Aorta (tissue), 5 donors: ENCODE results near the gene MAJIN. TPM values are rescaled to one million over a fixed set of nuclear protein-coding genes. Genes with fewer than 3 reads are reported as not detected.

Experiments
- ATAC-seq: fragments of 200-7000 bp; cut with Tn5 transposase; one replicate; pipeline ENCODE4 v1.9.1; 2022; ENCODE audit warnings: moderate library complexity; ENCODE audit not compliant: low FRiP score
- DNase-seq, 2 donors: peaks; one replicate each; pipeline ENCODE4 v3.0.0-alpha.2; 2020
- H3K27ac ChIP-seq, 2 donors: one replicate each; pipeline ENCODE4 v1.5.1; 2013; ENCODE audit warnings: low read length in 2 of 2, mild to moderate bottlenecking in 2 of 2, moderate library complexity in 2 of 2, control low read depth in 1 of 2, inconsistent platforms in 1 of 2, low read depth in 1 of 2
- H3K27me3 ChIP-seq, 2 donors: one replicate each; pipeline ENCODE4 v1.6.1; 2013; ENCODE audit warnings: control low read depth in 1 of 2, low read length in 1 of 2, mild to moderate bottlenecking in 1 of 2, moderate library complexity in 1 of 2; ENCODE audit not compliant: insufficient read depth in 2 of 2, control insufficient read depth in 1 of 2
- H3K36me3 ChIP-seq, 2 donors: one replicate each; pipeline ENCODE4 v1.6.1; 2013; ENCODE audit warnings: control low read depth in 1 of 2, low read length in 1 of 2, mild to moderate bottlenecking in 1 of 2; ENCODE audit not compliant: insufficient read depth in 2 of 2, control insufficient read depth in 1 of 2
- H3K4me1 ChIP-seq, 2 donors: one replicate each; pipeline ENCODE4 v1.6.1; 2013; ENCODE audit warnings: low read length in 2 of 2, control low read depth in 1 of 2, mild to moderate bottlenecking in 1 of 2, moderate library complexity in 1 of 2; ENCODE audit not compliant: insufficient read depth in 2 of 2, control insufficient read depth in 1 of 2
- H3K4me3 ChIP-seq, 2 donors: one replicate each; pipeline ENCODE4 v1.5.1; 2013; ENCODE audit warnings: low read length in 2 of 2, control low read depth in 1 of 2, mild to moderate bottlenecking in 1 of 2
- H3K9me3 ChIP-seq: one replicate; pipeline ENCODE4 v1.6.1; 2013; ENCODE audit warnings: mild to moderate bottlenecking, low read length; ENCODE audit not compliant: control insufficient read depth
- WGBS, 2 donors: extraction: QIAGEN DNeasy Blood & Tissue Kit; methylation state at CpG; one replicate each; pipeline ENCODE4 v1.1.7; 2013; 5-methylcytosine and 5-hydroxymethylcytosine counted together
- intact Hi-C, 2 donors: fragments of 100-400 bp; cut with DNase I; formaldehyde crosslinking; loops; one replicate each; pipeline versions ENCODE4 v1.14.2 to v1.15.0; 2022
- polyA plus RNA-seq, 2 donors: library from polyadenylated mRNA; stranded (reverse); fragments of 200-250 nt; gene quantifications; one replicate each; pipeline ENCODE4 v1.2.3, GENCODE V29; 2013
- total RNA-seq, 2 donors: library from RNA; stranded (reverse); fragmentation: NEBNext Ultra II Directional; extraction: Animal tissue kit (Norgen Biotek cat#: 25700); gene quantifications; one replicate each; pipeline ENCODE4 v1.2.1, GENCODE V29; 2021
- donor health status: healthy with polysubstance abuse.
- donor health status: Bipolar disorder and iron deficiency.
- donor health status: DM: no; HTN: no; CAD: no.
- donor health status: DM: no; HTN: no; CAD: no.
- donor health status: DM: yes; HTN: yes; CAD: no.

The MAJIN gene
- total and polyA plus RNA-seq, 4 donors: not detected

- intact Hi-C loops: no loop called here
- no peak overlapping the region for H3K4me3 ChIP-seq
- 94 to 96% methylated on average over 7 of the region's 7 CpGs for WGBS, 2 donors
- H3K27me3 ChIP-seq: no peaks in the 10 kb centered on the region
- peak in 1 of 2 donors; percentile 62 for DNase-seq
- no peaks in the 10 kb centered on the region for H3K9me3 ChIP-seq
- no peak overlapping the region for H3K27ac ChIP-seq
- H3K36me3 ChIP-seq: peaks cover 0 to 12% of the 10 kb centered on the region in 2 donors
- ATAC-seq: no peak
- no peaks in the 10 kb centered on the region for H3K4me1 ChIP-seq
These were observed 40.6 kb downstream of the MAJIN start for GRCh38 chr11:64931290-64931689.

DNA sequence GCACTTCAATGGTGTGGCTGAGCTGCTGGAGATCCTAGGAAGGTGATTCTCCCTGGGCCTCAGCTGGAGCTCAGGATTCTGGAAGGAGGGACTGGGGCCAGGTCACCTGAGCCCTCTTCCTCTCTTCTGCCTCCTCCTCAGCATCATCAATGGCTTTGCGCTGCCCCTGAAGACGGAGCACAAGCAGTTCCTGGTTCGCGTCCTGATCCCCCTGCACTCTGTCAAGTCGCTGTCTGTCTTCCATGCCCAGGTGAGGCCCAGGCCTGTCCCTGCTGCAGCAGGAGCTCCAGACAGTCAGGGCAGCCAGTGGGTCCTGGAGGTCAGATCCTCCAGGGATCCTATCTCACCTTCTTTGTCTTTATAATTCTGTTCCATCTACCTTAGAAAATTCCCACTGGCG lies 41.6 kb downstream of the MAJIN start:
- WGBS, 2 donors: 94 to 95% methylated on average over 6 of the region's 6 CpGs
- ATAC-seq (no peak), DNase-seq (no peak)
- intact Hi-C loops: no loop called here
- Histone ChIP-seq H3K4me1 (no peaks in the 10 kb centered on the region), H3K36me3 (peaks cover 0 to 12% of the 10 kb centered on the region in 2 donors), H3K9me3 (no peaks in the 10 kb centered on the region), H3K4me3 (no peak overlapping the region), H3K27me3 (no peaks in the 10 kb centered on the region), H3K27ac (no peak overlapping the region)

DNA sequence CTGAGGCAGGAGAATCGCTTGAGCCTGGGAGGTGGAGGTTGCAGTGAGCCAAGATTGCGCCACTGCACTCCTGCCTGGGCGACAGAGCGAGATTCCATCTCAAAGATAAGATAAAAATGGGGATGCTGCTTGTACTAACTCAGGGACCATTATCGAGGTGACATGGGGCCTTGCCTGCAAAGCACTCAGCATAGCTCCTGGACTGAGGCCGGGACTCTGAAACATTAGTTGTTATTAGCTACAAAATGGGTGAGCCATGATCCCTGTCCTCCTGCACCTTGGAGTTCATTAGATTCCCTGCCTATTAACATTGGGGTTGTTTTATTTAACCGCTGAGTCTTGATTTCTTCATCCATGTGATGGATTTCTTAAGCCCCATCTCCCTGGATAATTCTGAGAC lies 42.3 kb downstream of the MAJIN start:
- ATAC-seq (no peak), DNase-seq (no peak)
- 93% methylated on average over 7 of the region's 7 CpGs for WGBS, 2 donors
- intact Hi-C loops: loop anchor here in 1 of 2 donors (5.0 kb wide), 1 partner anchor 68 kb away; the partner anchor contains the start of gene BATF2
- Histone ChIP-seq H3K36me3 (peaks cover 0 to 12% of the 10 kb centered on the region in 2 donors), H3K4me1 (no peaks in the 10 kb centered on the region), H3K27ac (no peak overlapping the region), H3K27me3 (no peaks in the 10 kb centered on the region), H3K4me3 (no peak overlapping the region), H3K9me3 (no peaks in the 10 kb centered on the region)

- H3K27ac ChIP-seq: no peak overlapping the region
- DNase-seq (no peak), ATAC-seq (no peak)
- intact Hi-C loops: loop anchor here in 1 of 2 donors (5.0 kb wide), 1 partner anchor 68 kb away; the partner anchor contains the start of gene BATF2
- WGBS, 2 donors: 86 to 97% methylated on average over 2 of the region's 2 CpGs
- H3K4me1 ChIP-seq: no peaks in the 10 kb centered on the region
- H3K9me3 ChIP-seq: no peaks in the 10 kb centered on the region
- H3K27me3 ChIP-seq: no peaks in the 10 kb centered on the region
- no peak overlapping the region for H3K4me3 ChIP-seq
- H3K36me3 ChIP-seq: peaks cover 0 to 12% of the 10 kb centered on the region in 2 donors
These were observed 43.0 kb downstream of the MAJIN start for GRCh38 chr11:64928957-64929356.

DNA sequence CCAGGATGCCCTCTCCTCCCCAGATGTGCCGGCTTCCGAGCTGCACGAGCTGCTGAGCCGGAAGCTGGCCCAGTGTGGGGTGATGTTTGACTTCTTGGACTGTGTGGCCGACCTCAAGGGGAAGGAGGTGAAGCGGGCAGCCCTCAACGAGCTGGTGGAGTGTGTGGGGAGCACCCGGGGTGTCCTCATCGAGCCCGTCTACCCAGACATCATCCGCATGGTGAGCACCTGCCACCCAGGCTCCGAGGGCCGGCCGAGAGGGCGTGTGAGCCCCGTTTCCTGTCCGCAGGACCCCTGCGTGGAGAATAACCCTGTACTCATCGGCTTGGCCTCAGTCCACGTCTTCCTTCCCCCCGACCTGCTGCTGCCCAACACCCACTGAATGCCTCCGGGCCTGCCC lies 45.2 kb downstream of the MAJIN start:
- no peaks in the 10 kb centered on the region for H3K27me3 ChIP-seq
- H3K9me3 ChIP-seq: no peaks in the 10 kb centered on the region
- no peak overlapping the region for H3K4me3 ChIP-seq
- no peak for ATAC-seq
- DNase-seq: peak in 1 of 2 donors; percentile 40
- H3K36me3 ChIP-seq: peaks cover 0 to 3% of the 10 kb centered on the region in 2 donors
- no peak overlapping the region for H3K27ac ChIP-seq
- WGBS, 2 donors: 85 to 87% methylated on average over 22 of the region's 22 CpGs
- intact Hi-C loops: loop anchor here in 1 of 2 donors (5.0 kb wide), 1 partner anchor 71 kb away; the partner anchor contains the start of gene BATF2
- H3K4me1 ChIP-seq: no peaks in the 10 kb centered on the region

GRCh38 chr11:64925536-64926436 lies 46.1 kb downstream of the MAJIN start:
- no peak for ATAC-seq
- H3K27me3 ChIP-seq: no peaks in the 10 kb centered on the region
- intact Hi-C loops: loop anchor here in 1 of 2 donors (5.0 kb wide), 1 partner anchor 72 kb away; the partner anchor contains the start of gene BATF2
- peak overlapping the region; percentile 58 to 63 for H3K4me3 ChIP-seq
- H3K36me3 ChIP-seq: peaks cover 0 to 3% of the 10 kb centered on the region in 2 donors
- H3K27ac ChIP-seq: no peak overlapping the region
- WGBS, 2 donors: 49 to 56% methylated on average over 12 to 24 of the region's 24 CpGs
- peak; percentile 51 to 78 for DNase-seq
- no peaks in the 10 kb centered on the region for H3K4me1 ChIP-seq
- H3K9me3 ChIP-seq: no peaks in the 10 kb centered on the region

DNA sequence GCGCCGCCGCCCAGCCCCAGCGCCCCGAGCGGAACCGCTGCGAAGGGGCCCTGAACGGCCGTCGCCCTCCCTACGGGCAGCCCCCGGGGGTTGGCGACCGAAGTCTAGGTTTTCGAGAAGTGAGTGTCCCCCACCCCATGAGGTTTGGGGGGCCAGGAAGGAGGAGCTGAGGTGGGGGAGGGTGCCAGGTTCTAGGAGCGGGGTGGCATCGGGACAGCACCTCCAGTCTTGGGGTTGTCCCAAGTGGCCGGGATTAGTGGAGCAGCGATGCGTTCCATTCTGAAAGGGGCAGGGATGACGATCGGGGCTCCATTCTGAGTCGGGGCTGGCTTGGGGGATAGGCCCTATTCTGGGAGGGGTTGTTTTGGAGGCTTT lies 47.0 kb downstream of the MAJIN start:
- peak overlapping the region; percentile 58 to 63 for H3K4me3 ChIP-seq
- intact Hi-C loops: loop anchor here in 1 of 2 donors (5.0 kb wide), 1 partner anchor 72 kb away; the partner anchor contains the start of gene BATF2
- WGBS, 2 donors: 0% methylated on average over 24 of the region's 24 CpGs
- no peaks in the 10 kb centered on the region for H3K9me3 ChIP-seq
- ATAC-seq (no peak), DNase-seq (no peak)
- no peaks in the 10 kb centered on the region for H3K27me3 ChIP-seq
- no peaks in the 10 kb centered on the region for H3K4me1 ChIP-seq
- H3K27ac ChIP-seq: peak overlapping the region in 1 of 2 donors; percentile 7
- no peaks in the 10 kb centered on the region for H3K36me3 ChIP-seq

- peak; percentile 96 to 97 for DNase-seq
- Histone ChIP-seq H3K27ac (peak within 1 kb of the TSS; percentile 81 to 86), H3K9me3 (no peaks in the 10 kb centered on the region), H3K27me3 (no peaks in the 10 kb centered on the region), H3K4me1 (no peaks in the 10 kb centered on the region), H3K36me3 (no peaks in the 10 kb centered on the region), H3K4me3 (peak within 1 kb of the TSS; percentile 58 to 63)
- ATAC-seq: peak; percentile 97
- intact Hi-C loops: no loop called here
- WGBS, 2 donors: 1% methylated on average over 47 of the region's 47 CpGs
These were observed 47.7 kb downstream of the MAJIN start, which contains the start of gene PPP2R5B for GRCh38 chr11:64923944-64924909. TSS of gene PPP2R5B (plus strand) at chr11:64924689. CDS start at chr11:64925735, 1,046 bp downstream.
